Measurements from ENCODE around the gene DPF3. TPM values are rescaled to one million over a fixed set of nuclear protein-coding genes. Genes with fewer than 3 reads are reported as not detected.

The DPF3 gene
- total and polyA plus RNA-seq, 2 of the 13 experiments (the other 11 are each of a cell fraction or from before 2014, with no cell fraction given), result 0.09 to 0.60 TPM

GRCh38 chr14:72709916-72710611 lies 183.8 kb downstream of the DPF3 start:
- in situ Hi-C loops (cut with HindIII; ENCODE audit: extremely low pct_ligation_motif_present, low pct_unique_long_range_greater_than_20kb) (no loop called here), intact Hi-C loops (cut with micrococcal nuclease; ENCODE audit: unreplicated experiment) (no loop called here)
- H2AFZ ChIP-seq (ENCODE audit: low read length), result no peak overlapping the region
- no TSS peak for BruUV-seq (replicated peaks)
- no peaks in the 10 kb centered on the region for H3K36me3 ChIP-seq (replicated peaks in 1 of 2; ENCODE audit: control insufficient read depth in 1 of 2, insufficient read depth in 2 of 2, low read length in 2 of 2)
- H3K79me2 ChIP-seq (ENCODE audit: insufficient read depth, low read length), result no peaks in the 10 kb centered on the region
- no peak for DNase-seq (ENCODE audit: low spot score)
- H3K27me3 ChIP-seq (ENCODE audit: control insufficient read depth in 1 of 2, insufficient read depth in 2 of 2, low read length in 2 of 2), result no peaks in the 10 kb centered on the region
- no peaks in the 10 kb centered on the region for H3K9me3 ChIP-seq (ENCODE audit: low read length)
- H3K4me3 ChIP-seq (replicated peaks in 1 of 3; ENCODE audit: insufficient read depth in 1 of 3, low read depth in 2 of 3, low read length in 3 of 3), result no peak overlapping the region
- ChIA-PET CTCF (ENCODE audit: low intra/inter-chr PET ratio, low total read pairs) (no interaction called here), POLR2A (no interaction called here)
- peaks cover 4% of the 10 kb centered on the region; the same call in 1 of the 2 replicates for H3K4me1 ChIP-seq (ENCODE audit: insufficient read depth, low read length)
- no peak overlapping the region for H3K9ac ChIP-seq (ENCODE audit: insufficient read depth, low read depth, low read length)
- H3K27ac ChIP-seq (ENCODE audit: extremely low read length, insufficient read depth, low read length), result no peak overlapping the region
- ATAC-seq, result no peak
- WGBS (ENCODE audit: low lambda C conversion rate), result 26% methylated on average over 7 of the region's 7 CpGs
- no peak overlapping the region for H3K4me2 ChIP-seq (ENCODE audit: low read depth, low read length)
- FAIRE-seq, result no peak
- H4K20me1 ChIP-seq (ENCODE audit: insufficient read depth, low read length), result no peaks in the 10 kb centered on the region
- no peak for TF ChIP-seq ZNF775 (CRISPR knock-in tag; IDR thresholded peaks at IDR 0.05; ENCODE audit: borderline replicate concordance)
- no peak for TF ChIP-seq MIER2 (CRISPR knock-in tag; IDR thresholded peaks at IDR 0.05)
- TF ChIP-seq IRF2 (CRISPR knock-in tag; IDR thresholded peaks at IDR 0.05), result no peak
- no peak for TF ChIP-seq RFXAP (CRISPR knock-in tag; IDR thresholded peaks at IDR 0.05; ENCODE audit: borderline replicate concordance)
- no peak for TF ChIP-seq PRPF4 (IDR thresholded peaks at IDR 0.05; ENCODE audit: low read depth, low read length, poor library complexity, severe bottlenecking)
- no peak for TF ChIP-seq ZNF484 (CRISPR knock-in tag; IDR thresholded peaks at IDR 0.05; ENCODE audit: borderline replicate concordance, low read depth)
- TF ChIP-seq TOPORS (CRISPR knock-in tag; IDR thresholded peaks at IDR 0.05), result no peak
- TF ChIP-seq HNF4G (IDR thresholded peaks at IDR 0.05; ENCODE audit: borderline replicate concordance, low read depth, low read length), result no peak
- no peak for TF ChIP-seq HNF4G (CRISPR knock-in tag; IDR thresholded peaks at IDR 0.05; ENCODE audit: borderline replicate concordance, low read depth)
- TF ChIP-seq TOE1 (CRISPR knock-in tag; IDR thresholded peaks at IDR 0.05), result no peak
- TF ChIP-seq, protein P1, sequence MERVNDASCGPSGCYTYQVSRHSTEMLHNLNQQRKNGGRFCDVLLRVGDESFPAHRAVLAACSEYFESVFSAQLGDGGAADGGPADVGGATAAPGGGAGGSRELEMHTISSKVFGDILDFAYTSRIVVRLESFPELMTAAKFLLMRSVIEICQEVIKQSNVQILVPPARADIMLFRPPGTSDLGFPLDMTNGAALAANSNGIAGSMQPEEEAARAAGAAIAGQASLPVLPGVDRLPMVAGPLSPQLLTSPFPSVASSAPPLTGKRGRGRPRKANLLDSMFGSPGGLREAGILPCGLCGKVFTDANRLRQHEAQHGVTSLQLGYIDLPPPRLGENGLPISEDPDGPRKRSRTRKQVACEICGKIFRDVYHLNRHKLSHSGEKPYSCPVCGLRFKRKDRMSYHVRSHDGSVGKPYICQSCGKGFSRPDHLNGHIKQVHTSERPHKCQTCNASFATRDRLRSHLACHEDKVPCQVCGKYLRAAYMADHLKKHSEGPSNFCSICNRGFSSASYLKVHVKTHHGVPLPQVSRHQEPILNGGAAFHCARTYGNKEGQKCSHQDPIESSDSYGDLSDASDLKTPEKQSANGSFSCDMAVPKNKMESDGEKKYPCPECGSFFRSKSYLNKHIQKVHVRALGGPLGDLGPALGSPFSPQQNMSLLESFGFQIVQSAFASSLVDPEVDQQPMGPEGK (CRISPR knock-in tag; IDR thresholded peaks at IDR 0.05), result no peak
- no peak for TF ChIP-seq HHEX (CRISPR knock-in tag; IDR thresholded peaks at IDR 0.05)
- TF ChIP-seq, protein P2, sequence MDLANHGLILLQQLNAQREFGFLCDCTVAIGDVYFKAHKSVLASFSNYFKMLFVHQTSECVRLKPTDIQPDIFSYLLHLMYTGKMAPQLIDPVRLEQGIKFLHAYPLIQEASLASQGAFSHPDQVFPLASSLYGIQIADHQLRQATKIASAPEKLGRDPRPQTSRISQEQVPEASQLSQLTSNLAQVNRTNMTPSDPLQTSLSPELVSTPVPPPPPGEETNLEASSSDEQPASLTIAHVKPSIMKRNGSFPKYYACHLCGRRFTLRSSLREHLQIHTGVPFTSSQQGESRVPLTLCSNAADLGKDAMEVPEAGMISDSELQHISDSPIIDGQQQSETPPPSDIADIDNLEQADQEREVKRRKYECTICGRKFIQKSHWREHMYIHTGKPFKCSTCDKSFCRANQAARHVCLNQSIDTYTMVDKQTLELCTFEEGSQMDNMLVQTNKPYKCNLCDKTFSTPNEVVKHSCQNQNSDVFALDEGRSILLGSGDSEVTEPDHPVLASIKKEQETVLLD (CRISPR knock-in tag; IDR thresholded peaks at IDR 0.05; ENCODE audit: low read depth), result no peak
- TF ChIP-seq TEAD3 (CRISPR knock-in tag; optimal IDR thresholded peaks at IDR 0.05; ENCODE audit: borderline replicate concordance), result no peak
- no peak for TF ChIP-seq ZNF17 (CRISPR knock-in tag; IDR thresholded peaks at IDR 0.05)
- no peak for TF ChIP-seq SIN3A (IDR thresholded peaks at IDR 0.05; ENCODE audit: borderline replicate concordance, low read depth, low read length)
- no peak for TF ChIP-seq ZNF263 (CRISPR knock-in tag; IDR thresholded peaks at IDR 0.05)
- no peak for TF ChIP-seq MBD4 (IDR thresholded peaks at IDR 0.05; ENCODE audit: borderline replicate concordance, low read length)
